H1 (cell line): ENCODE data around the gene ACOT7. TPM values are rescaled to one million over a fixed set of nuclear protein-coding genes. Genes with fewer than 3 reads are reported as not detected.

Experiments
- CTCF ChIA-PET: fragments of 300-600 bp; sonication (Branson Sonifier 250); formaldehyde crosslinking; loops from one replicate; lab custom pipeline; 2021; ENCODE audit not compliant: partially characterized antibody; lab: Charles Lee
- POLR2A ChIA-PET: fragments of 300-600 bp; sonication (Branson Sonifier 250); formaldehyde crosslinking; loops from one replicate; lab custom pipeline; 2021; ENCODE audit warnings: inconsistent platforms; ENCODE audit not compliant: partially characterized antibody; lab: Charles Lee
- DNase-seq, 2 experiments: peaks; one replicate each; pipeline versions ENCODE4 v3.0.0 to v3.0.0-alpha.2; 2010 to 2022; ENCODE audit warnings: low spot score in 2 of 2, low read depth in 1 of 2, mixed read lengths in 1 of 2
- FAIRE-seq: peaks from 2 replicates; lab custom pipeline; 2011; peaks lifted over from hg19 to GRCh38; lab: Jason Lieb, UNC
- H2AFZ ChIP-seq: 2 replicates; pipeline ENCODE4 v1.8.1; 2012; ENCODE audit warnings: low read length, inconsistent platforms
- H2AK5ac ChIP-seq: 2 replicates; pipeline ENCODE4 v1.6.1; 2013; ENCODE audit warnings: low read depth, low read length
- H2BK120ac ChIP-seq: replicated peaks from 2 replicates; pipeline ENCODE3; 2013; ENCODE audit warnings: low read depth, low read length, inconsistent platforms
- H2BK12ac ChIP-seq: 2 replicates; pipeline ENCODE4 v1.6.1; 2013; ENCODE audit warnings: low read depth, low read length
- H2BK15ac ChIP-seq: 2 replicates; pipeline ENCODE4 v1.6.1; 2013; ENCODE audit warnings: low read length
- H2BK20ac ChIP-seq: 2 replicates; pipeline ENCODE4 v1.6.1; 2013; ENCODE audit warnings: low read length
- H2BK5ac ChIP-seq: 2 replicates; pipeline ENCODE4 v1.6.1; 2013; ENCODE audit warnings: low read depth, low read length
- H3K14ac ChIP-seq: 2 replicates; pipeline ENCODE4 v1.6.1; 2013; ENCODE audit warnings: inconsistent platforms; ENCODE audit not compliant: insufficient read length
- H3K18ac ChIP-seq: 2 replicates; pipeline ENCODE4 v1.6.1; 2013; ENCODE audit warnings: low read length; ENCODE audit errors: extremely low read depth
- H3K23ac ChIP-seq: 2 replicates; pipeline ENCODE4 v1.6.1; 2013; ENCODE audit warnings: inconsistent platforms; ENCODE audit not compliant: insufficient read length
- H3K23me2 ChIP-seq: 2 replicates; pipeline ENCODE4 v1.6.1; 2013; ENCODE audit warnings: low read depth, low read length
- H3K27ac ChIP-seq: 2 replicates; pipeline ENCODE4 v1.6.1; 2011; ENCODE audit warnings: low read depth, low read length, inconsistent platforms
- H3K27me3 ChIP-seq, 4 experiments: replicated peaks in 1 of 4; 1 replicate in 1 of 4; 2 replicates in 3 of 4; pipeline versions ENCODE4 v1.6.1 to v1.8.1; 2011 to 2013; ENCODE audit warnings: low read length in 3 of 4, mild to moderate bottlenecking in 3 of 4, inconsistent platforms in 2 of 4, mixed read lengths in 2 of 4, moderate library complexity in 1 of 4; ENCODE audit not compliant: control insufficient read depth in 3 of 4, insufficient read depth in 3 of 4; ENCODE audit errors: extremely low read depth in 1 of 4
- H3K36me3 ChIP-seq, 4 experiments: 2 replicates each; pipeline versions ENCODE4 v1.6.1 to v1.8.1; 2011 to 2013; ENCODE audit warnings: mild to moderate bottlenecking in 4 of 4, low read length in 3 of 4, moderate library complexity in 2 of 4, control low read depth in 1 of 4, inconsistent platforms in 1 of 4; ENCODE audit not compliant: insufficient read depth in 4 of 4, control insufficient read depth in 2 of 4
- H3K4ac ChIP-seq: replicated peaks from 2 replicates; pipeline ENCODE3; 2013; ENCODE audit warnings: low read length, low read depth, mixed read lengths, inconsistent platforms; ENCODE audit not compliant: insufficient read length
- H3K4me1 ChIP-seq, 4 experiments: replicated peaks in 1 of 4; 1 replicate in 1 of 4; 2 replicates in 3 of 4; pipeline versions ENCODE4 v1.6.1 to v1.8.1; 2011 to 2013; ENCODE audit warnings: low read length in 3 of 4, inconsistent platforms in 2 of 4, mixed read lengths in 1 of 4; ENCODE audit not compliant: insufficient read depth in 4 of 4, control insufficient read depth in 3 of 4
- H3K4me2 ChIP-seq, 2 experiments: 2 replicates each; pipeline versions ENCODE4 v1.6.1 to v1.8.1; 2011 to 2013; ENCODE audit warnings: low read depth in 2 of 2, low read length in 2 of 2, control low read depth in 1 of 2, inconsistent platforms in 1 of 2, mild to moderate bottlenecking in 1 of 2; ENCODE audit not compliant: insufficient read depth in 1 of 2
- H3K4me3 ChIP-seq, 4 experiments: fragments of 200-600, 300-600 bp in 1 of 4; sonication (generic), shearing (Covaris generic), sonication (Bioruptor Twin) in 1 of 4; 2 replicates each; pipeline versions ENCODE4 v1.5.1 to v1.8.1; 2011 to 2016; ENCODE audit warnings: low read length in 4 of 4, low read depth in 3 of 4, control low read depth in 2 of 4, inconsistent platforms in 2 of 4, mild to moderate bottlenecking in 2 of 4, mixed read lengths in 1 of 4, moderate library complexity in 1 of 4; ENCODE audit not compliant: insufficient read depth in 2 of 4; ENCODE audit errors: extremely low read depth in 1 of 4
- H3K56ac ChIP-seq: replicated peaks from 2 replicates; pipeline ENCODE3; 2013; ENCODE audit warnings: low read depth, mild to moderate bottlenecking, mixed read lengths, low read length, inconsistent platforms; ENCODE audit not compliant: insufficient read length
- H3K79me1 ChIP-seq: 2 replicates; pipeline ENCODE4 v1.6.1; 2013; ENCODE audit warnings: low read depth, low read length, control low read depth
- H3K79me2 ChIP-seq, 2 experiments: 2 replicates each; pipeline versions ENCODE4 v1.6.1 to v1.8.1; 2012 to 2013; ENCODE audit warnings: low read length in 2 of 2, mild to moderate bottlenecking in 2 of 2, inconsistent platforms in 1 of 2; ENCODE audit not compliant: insufficient read depth in 2 of 2, control insufficient read depth in 1 of 2
- H3K9ac ChIP-seq, 4 experiments: replicated peaks in 1 of 4; 1 replicate in 1 of 4; 2 replicates in 3 of 4; pipeline versions ENCODE4 v1.6.1 to v1.8.1; 2011 to 2013; ENCODE audit warnings: low read depth in 3 of 4, low read length in 3 of 4, control low read depth in 2 of 4, mild to moderate bottlenecking in 2 of 4, moderate library complexity in 2 of 4, inconsistent platforms in 1 of 4; ENCODE audit errors: extremely low read depth in 1 of 4
- H3K9me3 ChIP-seq, 2 experiments: 2 replicates each; pipeline versions ENCODE4 v1.6.1 to v1.8.1; 2012 to 2013; ENCODE audit warnings: mild to moderate bottlenecking in 2 of 2, moderate library complexity in 2 of 2, control low read depth in 1 of 2, inconsistent platforms in 1 of 2, low read depth in 1 of 2, low read length in 1 of 2, mixed read lengths in 1 of 2; ENCODE audit not compliant: insufficient read depth in 2 of 2
- H4K20me1 ChIP-seq, 2 experiments: replicated peaks in 1 of 2; 2 replicates each; pipeline versions ENCODE3 to v1.8.1; 2011 to 2013; ENCODE audit warnings: inconsistent platforms in 2 of 2, low read length in 2 of 2, mild to moderate bottlenecking in 1 of 2; ENCODE audit not compliant: insufficient read depth in 2 of 2, control insufficient read depth in 1 of 2
- H4K5ac ChIP-seq: 2 replicates; pipeline ENCODE4 v1.6.1; 2013; ENCODE audit warnings: low read length, low read depth, mixed read lengths, inconsistent platforms; ENCODE audit not compliant: insufficient read length
- H4K8ac ChIP-seq: 2 replicates; pipeline ENCODE4 v1.8.0; 2013; ENCODE audit warnings: mild to moderate bottlenecking, moderate library complexity, low read length, inconsistent platforms; ENCODE audit not compliant: insufficient read depth; ENCODE audit errors: extremely low read depth
- H4K91ac ChIP-seq: replicated peaks from 2 replicates; pipeline ENCODE3; 2013; ENCODE audit warnings: low read length, mixed read lengths, inconsistent platforms; ENCODE audit not compliant: insufficient read length
- EGR1 ChIP-seq: IDR thresholded peaks from 2 replicates; pipeline ENCODE4 v1.6.1; 2011; ENCODE audit warnings: low read depth, low read length, borderline replicate concordance
- PHF8 ChIP-seq: fragments of 200-600 bp; sonication (generic); conservative IDR thresholded peaks from 2 replicates; pipeline ENCODE4 v1.7.1; 2012; ENCODE audit warnings: low read depth, mild to moderate bottlenecking, inconsistent platforms, low read length, moderate library complexity
- RBBP5 ChIP-seq: IDR thresholded peaks from 2 replicates; pipeline ENCODE4 v1.7.1; 2012; ENCODE audit warnings: low read depth, mild to moderate bottlenecking, inconsistent platforms, low read length, moderate library complexity, borderline replicate concordance
- SIN3A ChIP-seq, 2 experiments: IDR thresholded peaks in 1 of 2; conservative IDR thresholded peaks in 1 of 2; 2 replicates each; pipeline ENCODE4 v1.6.1; 2011 to 2012; ENCODE audit warnings: low read length in 2 of 2, improper control_type of control experiment in 1 of 2, low read depth in 1 of 2, mild to moderate bottlenecking in 1 of 2
- TAF7 ChIP-seq: optimal IDR thresholded peaks from 2 replicates; pipeline ENCODE3; 2011; ENCODE audit warnings: low read depth, mild to moderate bottlenecking, inconsistent platforms, low read length, moderate library complexity, borderline replicate concordance
- TBP ChIP-seq: IDR thresholded peaks from 2 replicates; pipeline ENCODE4 v1.6.1; 2011; ENCODE audit warnings: low read depth, low read length, improper control_type of control experiment
- WGBS, 2 experiments: shearing (Covaris generic) in 1 of 2; methylation state at CpG; one replicate each; pipeline versions ENCODE4 v1.1.6 to v1.1.7; 2013 to 2015; ENCODE audit warnings: low lambda C conversion rate in 2 of 2, mixed read lengths in 2 of 2, inconsistent platforms in 1 of 2, low coverage in 1 of 2, missing lambda C conversion rate in 1 of 2; ENCODE audit not compliant: insufficient replicate concordance in 2 of 2, insufficient coverage in 1 of 2, insufficient read length in 1 of 2; ENCODE audit errors: extremely low coverage in 1 of 2, missing lambda C conversion rate in 1 of 2; 5-methylcytosine and 5-hydroxymethylcytosine counted together
- polyA plus RNA-seq, 7 experiments: library from polyadenylated mRNA; depleted of rRNA in 3 of 7; stranded (reverse) in 5 of 7; unstranded in 2 of 7; fragments of >200 nt in 5 of 7; fragments of 200-250 nt in 2 of 7; gene quantifications; 1 replicate in 5 of 7; 2 replicates in 1 of 7; 4 replicates in 1 of 7; pipeline versions ENCODE4 v1.2.1 to v1.2.3, GENCODE V29; 2011 to 2013; ENCODE audit warnings: missing spikeins in 2 of 7, mixed read lengths in 2 of 7
- total RNA-seq: library from RNA; stranded (reverse); fragmentation: NEBNext Ultra II Directional; extraction: Animal tissue kit (Norgen Biotek cat#: 25700); gene quantifications from 2 replicates; pipeline ENCODE4 v1.2.1, GENCODE V29; 2021

The ACOT7 gene
- total and polyA plus RNA-seq, 2 of the 8 experiments (the other 6 are each of a cell fraction or from before 2014, with no cell fraction given): 151 to 214 TPM

DNA sequence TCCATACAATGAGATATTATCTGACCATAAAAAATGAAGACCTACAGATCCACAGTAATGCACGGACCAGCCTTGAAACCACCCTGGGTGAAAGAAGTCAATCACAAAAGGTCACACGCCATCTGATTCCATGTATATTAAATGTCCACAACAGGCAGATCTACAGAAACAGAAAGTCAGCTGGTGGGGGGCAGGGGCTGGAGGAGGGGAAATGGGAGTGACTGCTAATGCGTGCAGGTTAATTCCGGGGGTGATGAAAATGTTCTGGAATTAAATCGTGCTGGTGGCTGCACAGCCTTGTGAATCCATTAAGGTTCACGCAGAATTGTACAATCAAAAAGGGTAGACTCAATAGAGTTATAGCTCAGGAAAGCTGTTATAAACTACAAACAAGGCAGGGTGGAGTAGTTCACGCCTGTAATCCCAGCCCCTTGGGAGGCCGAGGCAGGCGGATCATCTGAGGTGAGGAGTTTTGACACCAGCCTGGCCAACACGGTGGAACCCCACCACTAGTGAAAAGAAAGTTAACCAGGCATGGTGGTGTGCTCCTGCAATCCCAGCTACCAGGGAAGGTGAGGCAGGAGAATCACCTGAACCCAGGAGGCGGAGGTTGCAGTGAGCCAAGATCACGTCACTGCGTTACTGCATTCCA lies 32.3 kb downstream of the ACOT7 start:
- Histone ChIP-seq H2BK5ac (no peak overlapping the region), H3K14ac (no peak overlapping the region), H2AFZ (no peak overlapping the region), H3K56ac (no peak overlapping the region), H4K91ac (no peak overlapping the region), H2BK12ac (no peak overlapping the region), H3K4ac (no peak overlapping the region), H3K9ac (no peak overlapping the region), H3K23ac (no peak overlapping the region), H3K79me1 (peaks cover 18% of the 10 kb centered on the region), H3K23me2 (no peaks in the 10 kb centered on the region), H3K9me3 (no peaks in the 10 kb centered on the region), H3K18ac (no peak overlapping the region), H2BK120ac (no peak overlapping the region), H2BK20ac (no peak overlapping the region), H4K8ac (no peak overlapping the region)
- DNase-seq: no peak
- no peak for FAIRE-seq
- 90% methylated on average over 13 of the region's 13 CpGs; no CpG with 5 or more reads in 1 of the 2 experiments for WGBS, 2 experiments
- CTCF ChIA-PET: interaction anchor here (0.6 to 34.3 kb wide), 10 partner anchors 12 to 1407 kb away, joined by 3 to 1769 read pairs (median 8); partner anchors contain the start of genes ACOT7 and HES2
- TF ChIP-seq SIN3A (conservative IDR thresholded peaks at IDR 0.05 in 1 of 2, IDR thresholded peaks at IDR 0.05 in 1 of 2; ENCODE audit: low read depth in 1 of 2, low read length in 2 of 2) (no peak), RBBP5 (no peak), TAF7 (no peak), PHF8 (no peak), EGR1 (no peak), TBP (no peak)
- TF ChIP-seq, all 59 proteins: peak for 0
- H3K4me1 ChIP-seq: peaks cover 3 to 27% (median 14%) of the 10 kb centered on the region in 4 experiments
- H3K27ac ChIP-seq: no peak overlapping the region
- no peaks in the 10 kb centered on the region for H3K36me3 ChIP-seq
- H4K5ac ChIP-seq: no peak overlapping the region
- H3K27me3 ChIP-seq: no peaks in the 10 kb centered on the region
- POLR2A ChIA-PET: interaction anchor here (0.6 to 2.9 kb wide), 5 partner anchors 10 to 118 kb away, joined by 3 to 21 read pairs (median 3); partner anchors contain the start of genes ACOT7 and HES3
- peaks cover 7 to 18% of the 10 kb centered on the region in 2 experiments for H4K20me1 ChIP-seq
- no peak overlapping the region for H2BK15ac ChIP-seq
- no peak overlapping the region for H3K4me3 ChIP-seq
- no peak overlapping the region for H3K4me2 ChIP-seq
- H3K79me2 ChIP-seq: peaks cover 0 to 30% of the 10 kb centered on the region in 2 experiments; a peak in 3 of 4 replicates
- H2AK5ac ChIP-seq: no peak overlapping the region
